Esophagus squamous epithelium (tissue), 4 donors: ENCODE measurements around the gene TMEM254.

Experiments
- POLR2A ChIP-seq, 4 donors: fragments of 450-650 bp; IDR thresholded peaks; one replicate each; pipeline ENCODE4 v1.6.1; 2017; ENCODE audit warnings: antibody characterized with exemption in 4 of 4, mild to moderate bottlenecking in 4 of 4, moderate library complexity in 3 of 4
- TF ChIP-seq, protein P1 (sequence below), 6 experiments: fragments of 450-650 bp in 4 of 6; fragments of 200-600 bp in 2 of 6; sonication (generic) in 2 of 6; IDR thresholded peaks; one replicate each; pipeline ENCODE4 v1.5.1; 2016 to 2019; ENCODE audit warnings: antibody characterized with exemption in 6 of 6, mild to moderate bottlenecking in 4 of 6, moderate library complexity in 4 of 6

GRCh38 chr10:80055760-80056159 is 22.7 kb upstream of the TMEM254 start:
- TF ChIP-seq POLR2A (IDR thresholded peaks at IDR 0.05) = no peak
- TF ChIP-seq, protein P1, sequence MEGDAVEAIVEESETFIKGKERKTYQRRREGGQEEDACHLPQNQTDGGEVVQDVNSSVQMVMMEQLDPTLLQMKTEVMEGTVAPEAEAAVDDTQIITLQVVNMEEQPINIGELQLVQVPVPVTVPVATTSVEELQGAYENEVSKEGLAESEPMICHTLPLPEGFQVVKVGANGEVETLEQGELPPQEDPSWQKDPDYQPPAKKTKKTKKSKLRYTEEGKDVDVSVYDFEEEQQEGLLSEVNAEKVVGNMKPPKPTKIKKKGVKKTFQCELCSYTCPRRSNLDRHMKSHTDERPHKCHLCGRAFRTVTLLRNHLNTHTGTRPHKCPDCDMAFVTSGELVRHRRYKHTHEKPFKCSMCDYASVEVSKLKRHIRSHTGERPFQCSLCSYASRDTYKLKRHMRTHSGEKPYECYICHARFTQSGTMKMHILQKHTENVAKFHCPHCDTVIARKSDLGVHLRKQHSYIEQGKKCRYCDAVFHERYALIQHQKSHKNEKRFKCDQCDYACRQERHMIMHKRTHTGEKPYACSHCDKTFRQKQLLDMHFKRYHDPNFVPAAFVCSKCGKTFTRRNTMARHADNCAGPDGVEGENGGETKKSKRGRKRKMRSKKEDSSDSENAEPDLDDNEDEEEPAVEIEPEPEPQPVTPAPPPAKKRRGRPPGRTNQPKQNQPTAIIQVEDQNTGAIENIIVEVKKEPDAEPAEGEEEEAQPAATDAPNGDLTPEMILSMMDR (IDR thresholded peaks at IDR 0.05) = no peak
